GM19372 (cell line): ENCODE measurements around the gene ZEB2.
A peak's percentile ranks its signal among the peaks of the same experiment; 100 is the strongest.

Source experiments
- ATAC-seq: cut with Tn5 transposase; IDR thresholded peaks from one replicate; pipeline ENCODE4 v1.9.1; 2021; ENCODE audit warnings: mild to moderate bottlenecking, low read depth, moderate library complexity; ENCODE audit not compliant: unreplicated experiment

Gene ZEB2

GRCh38 chr2:144530596-144530995 is 10.7 kb upstream of the ZEB2 start:
- no peak for ATAC-seq

DNA sequence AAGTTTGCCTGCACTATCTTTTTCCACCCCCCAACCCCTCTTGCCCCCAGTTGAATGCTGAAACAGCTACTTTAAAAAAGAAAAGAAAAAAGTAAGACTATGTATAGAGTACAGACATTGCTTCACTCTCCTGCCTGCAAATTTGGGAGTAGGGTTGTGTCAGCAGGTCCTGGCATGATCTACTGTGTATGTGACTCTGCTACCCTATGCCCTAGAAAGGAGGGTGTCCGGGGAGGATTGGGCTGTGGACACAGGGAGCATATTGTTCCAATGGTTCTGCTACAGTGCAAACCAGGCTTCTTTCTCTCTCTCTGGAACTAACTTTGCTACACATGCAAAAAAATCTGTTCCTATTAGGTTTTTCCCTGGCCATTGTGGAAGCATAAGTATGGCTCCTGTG is 9.9 kb upstream of the ZEB2 start:
- ATAC-seq = no peak

DNA sequence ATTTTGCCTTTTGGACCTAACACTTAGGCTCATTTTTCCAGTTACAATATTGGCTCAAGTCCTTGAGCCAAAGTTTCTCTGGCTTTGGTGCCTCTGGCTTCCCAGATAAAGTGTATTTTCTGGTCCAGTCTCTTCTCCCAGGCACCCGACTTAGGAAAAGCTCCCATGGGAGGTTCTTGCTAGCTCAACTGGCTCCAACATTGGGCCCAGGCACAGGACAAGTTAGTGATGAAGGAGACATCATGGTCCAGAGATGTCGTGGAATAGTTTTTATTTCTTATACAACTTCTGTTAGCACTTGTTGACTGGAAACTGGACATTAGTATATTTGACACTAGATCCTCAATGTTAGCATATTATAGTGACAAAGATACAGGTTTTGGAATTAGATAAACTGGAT is 8.2 kb upstream of the ZEB2 start:
- ATAC-seq = no peak

GRCh38 chr2:144526831-144527230 is 6.9 kb upstream of the ZEB2 start:
- ATAC-seq = no peak

DNA sequence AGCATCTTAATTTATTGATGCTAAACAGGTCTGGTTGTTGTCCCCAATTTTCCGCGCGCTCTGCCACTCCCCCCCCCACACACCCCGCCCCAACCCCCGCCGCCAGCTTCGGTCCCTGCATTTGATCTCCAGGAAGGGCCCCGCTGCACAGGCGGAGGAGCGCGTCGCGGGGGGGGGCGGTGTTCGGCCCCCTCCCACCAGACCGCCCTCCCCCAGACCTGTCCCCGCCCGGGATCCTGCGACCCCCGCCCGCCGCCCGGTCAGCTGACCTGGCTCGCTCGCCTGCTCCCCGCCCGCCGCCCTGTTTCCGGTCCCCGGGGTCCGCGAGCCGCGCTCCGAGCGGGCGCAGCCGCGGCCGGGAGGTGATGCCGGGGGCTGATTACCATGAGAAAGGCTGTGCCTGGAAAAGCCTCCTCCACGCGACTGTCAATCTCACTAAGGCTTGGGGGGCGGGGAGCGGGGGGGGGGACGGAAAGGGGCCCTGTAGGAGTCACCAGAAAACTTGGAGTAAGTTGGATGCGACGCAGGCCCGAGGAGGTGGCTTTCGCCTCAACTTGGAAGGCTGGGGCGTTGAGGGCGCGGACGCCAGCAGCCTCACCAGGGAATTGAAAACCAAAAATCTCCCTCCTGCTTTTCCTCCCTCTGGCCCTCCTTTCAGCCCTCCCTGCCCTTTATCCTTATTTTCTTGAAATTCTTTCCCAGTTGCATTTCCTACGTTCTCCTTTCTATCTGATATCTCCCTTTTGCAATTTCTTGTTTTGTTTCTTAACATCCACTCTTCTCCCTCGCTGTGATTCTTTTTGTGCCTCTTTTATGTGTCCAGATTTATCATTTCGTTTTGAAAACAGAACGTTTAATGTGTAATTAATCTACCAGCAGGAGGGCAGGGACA is 4.4 kb upstream of the ZEB2 start:
- ATAC-seq = no peak

DNA sequence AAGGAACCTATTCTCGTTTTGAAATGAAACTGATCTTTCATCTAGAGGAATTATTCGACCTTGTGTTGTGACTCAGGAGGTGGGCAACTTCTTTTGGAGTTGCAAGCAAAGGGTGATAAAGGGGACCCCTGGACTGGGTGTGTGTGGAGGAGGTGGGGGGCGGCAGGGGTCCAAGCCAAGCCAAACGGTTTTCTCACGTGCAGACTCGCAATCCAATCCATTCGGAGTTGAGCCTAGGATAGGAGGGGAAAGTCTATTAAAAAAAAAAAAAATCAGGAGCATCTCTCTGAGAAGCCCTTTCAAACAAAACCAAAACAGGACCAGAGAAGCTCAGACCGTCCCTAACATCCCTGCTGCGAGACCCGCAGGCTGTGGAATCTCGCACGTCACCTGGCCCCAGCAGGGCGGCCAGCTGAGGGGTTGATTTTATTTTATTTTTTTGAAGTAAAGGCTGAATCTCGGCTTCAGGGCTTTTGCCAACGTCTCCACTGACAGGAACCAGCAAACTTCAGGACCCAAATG is 3.7 kb upstream of the ZEB2 start:
- no peak for ATAC-seq

DNA sequence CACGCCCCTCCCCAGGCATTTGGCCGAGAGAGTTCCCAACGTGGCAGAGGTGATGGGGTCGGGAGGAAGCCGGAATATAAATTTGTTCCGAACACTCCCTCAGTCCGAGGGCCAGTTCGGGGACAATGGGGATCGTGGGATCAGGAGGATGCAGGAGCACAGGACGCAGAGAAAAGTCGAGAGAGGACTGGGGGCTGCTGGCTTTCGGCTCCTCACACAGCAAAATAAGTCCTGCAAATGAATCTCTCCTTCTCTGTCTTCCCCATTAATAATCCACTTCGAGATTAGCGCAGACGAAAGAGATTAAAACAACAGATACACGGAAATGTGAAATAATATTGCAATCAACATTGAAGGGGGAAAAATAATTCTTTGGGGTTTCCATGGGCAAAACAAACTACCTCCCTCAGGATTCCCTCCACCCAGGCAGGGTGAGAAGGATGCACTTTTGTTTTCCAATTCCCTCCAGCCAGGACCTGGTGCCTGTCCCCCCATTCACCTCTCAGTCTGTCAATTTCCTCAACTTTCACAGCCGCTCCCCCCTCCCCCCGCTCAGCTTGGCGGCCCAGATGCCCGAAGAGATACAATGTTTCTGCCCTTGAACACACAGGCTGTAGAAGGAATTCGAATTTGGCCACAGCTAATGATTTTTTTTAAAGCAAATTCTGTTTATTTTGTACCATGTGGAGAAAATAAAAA is 3.1 kb upstream of the ZEB2 start:
- ATAC-seq = no peak

DNA sequence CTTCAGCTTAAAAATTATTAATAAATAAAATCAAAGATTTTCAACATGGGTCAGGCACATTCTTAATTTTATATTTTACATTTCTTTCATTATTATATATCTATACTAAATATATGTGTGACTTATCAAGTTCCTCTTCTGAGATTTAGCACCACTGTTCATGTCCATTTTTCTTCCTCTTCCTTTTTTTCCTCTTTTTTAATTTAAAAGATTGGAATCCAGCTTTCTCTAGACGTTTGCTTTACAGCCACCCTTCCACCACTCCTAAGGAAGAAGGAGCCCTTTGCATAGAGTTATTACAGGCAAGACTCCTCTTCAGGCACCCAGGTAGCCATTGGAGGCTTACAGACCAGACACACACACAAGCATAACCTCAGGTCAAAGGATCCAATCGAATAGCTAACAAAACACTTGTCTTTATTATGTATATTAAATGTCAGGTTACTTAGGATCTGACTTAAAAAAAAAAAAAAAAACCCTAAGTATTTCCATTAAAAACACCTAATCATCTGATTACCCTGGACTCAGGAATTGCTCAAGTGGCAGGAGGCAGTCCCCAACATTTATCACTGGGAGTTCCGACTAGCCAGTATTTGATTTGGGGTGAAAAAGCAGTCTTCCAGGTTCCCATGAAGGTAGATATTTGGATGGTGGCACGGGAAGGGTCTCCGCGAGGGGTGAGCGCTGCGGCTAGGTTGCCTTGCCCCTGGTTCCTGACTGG is 2.4 kb upstream of the ZEB2 start:
- no peak for ATAC-seq

GRCh38 chr2:144521686-144522085 is 1.8 kb upstream of the ZEB2 start:
- no peak for ATAC-seq

DNA sequence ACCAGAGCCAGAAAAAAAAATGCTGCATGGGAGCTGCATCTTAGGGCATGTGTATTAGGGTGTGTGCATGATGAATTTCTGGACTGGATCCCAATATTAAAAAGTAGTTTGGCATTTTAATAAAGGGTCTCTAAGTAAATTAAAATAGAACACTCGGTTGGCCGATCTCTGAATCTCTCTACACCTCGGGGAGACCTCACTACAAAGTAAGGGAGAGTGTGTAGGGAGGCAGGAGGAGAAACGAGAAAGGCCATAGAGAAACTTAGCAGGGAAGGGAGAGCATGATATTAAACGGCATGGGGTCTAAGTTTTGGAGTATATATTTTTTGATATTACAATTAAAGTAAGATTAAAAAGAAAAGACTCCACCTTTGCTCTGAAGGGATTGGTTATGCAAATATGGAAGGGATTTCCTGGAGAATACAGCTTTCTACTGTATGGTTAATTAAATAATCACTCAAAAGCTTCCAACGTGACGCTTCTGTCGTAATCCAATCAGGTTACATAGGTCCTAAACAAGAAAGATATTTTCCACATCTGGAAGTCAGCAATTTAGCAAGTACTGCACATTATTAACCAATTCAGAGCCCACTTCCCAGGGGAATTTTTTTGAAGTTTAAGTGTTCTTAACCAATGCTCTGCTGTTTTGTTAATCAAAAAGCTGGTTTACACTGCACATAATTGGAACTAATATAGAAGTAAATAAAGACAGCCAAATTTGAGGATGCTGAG is 1.0 kb upstream of the ZEB2 start:
- no peak for ATAC-seq

DNA sequence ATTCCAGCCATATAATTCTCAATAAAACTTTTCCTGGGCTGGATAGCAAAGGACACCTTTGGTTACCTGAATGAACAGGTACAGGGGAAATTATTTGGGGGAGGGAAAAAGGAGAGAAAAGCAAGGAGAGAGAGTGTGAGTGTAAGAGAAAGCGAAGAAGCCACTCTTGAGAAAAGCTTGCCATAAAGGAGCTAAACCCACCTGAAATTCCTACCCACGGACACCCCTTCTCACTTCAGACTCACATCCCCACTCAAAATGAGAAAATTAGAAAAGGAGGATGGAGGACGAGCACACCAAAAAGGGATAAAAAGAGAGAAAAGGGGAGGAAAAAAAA is 354 bp downstream of the ZEB2 start:
- no peak for ATAC-seq

GRCh38 chr2:144518748-144519596 is 947 bp downstream of the ZEB2 start:
- ATAC-seq = no peak

DNA sequence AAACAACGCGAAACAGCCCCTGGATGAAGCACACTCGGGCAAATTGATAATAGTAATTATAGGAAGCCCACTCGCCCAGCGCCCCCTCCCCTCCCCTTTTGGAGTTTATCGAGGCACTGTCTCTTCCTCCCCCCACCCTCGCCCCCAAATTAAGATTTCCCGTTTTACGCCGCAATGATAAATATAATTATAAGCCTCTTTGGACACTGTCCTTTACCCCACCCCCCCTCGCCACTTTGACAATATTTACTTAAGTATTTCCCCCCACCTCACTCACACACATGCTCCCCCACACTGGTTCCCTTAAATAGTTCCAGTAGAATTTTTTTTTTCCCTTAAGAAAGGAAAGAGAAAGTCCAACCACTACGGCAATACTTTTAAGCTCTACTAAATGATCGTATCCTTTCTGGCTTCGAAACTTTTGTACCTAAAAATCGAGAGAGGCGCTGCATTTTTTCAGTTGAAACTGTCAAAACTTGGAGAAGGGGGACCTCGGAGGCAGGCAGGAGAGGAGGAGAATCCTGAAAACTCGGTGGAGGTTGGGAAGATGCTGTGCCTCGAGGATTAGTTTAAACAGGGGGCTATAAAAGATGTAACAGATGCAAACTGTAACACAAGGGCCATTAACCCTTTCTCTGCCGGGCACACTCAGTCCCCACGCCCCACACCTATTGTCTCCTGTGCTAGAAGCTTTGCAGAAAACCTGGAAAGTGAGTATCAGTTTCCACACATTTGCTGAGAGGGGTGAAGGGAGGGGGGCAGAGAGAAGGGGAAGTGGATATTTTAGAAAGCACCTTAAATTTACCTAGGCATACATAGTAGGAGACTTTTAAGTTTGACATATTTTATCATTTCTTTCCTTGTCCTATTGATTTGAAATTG is 1.8 kb downstream of the ZEB2 start:
- no peak for ATAC-seq

GRCh38 chr2:144516981-144517865 is 2.7 kb downstream of the ZEB2 start:
- peak; percentile 49 for ATAC-seq

GRCh38 chr2:144516411-144516980 is 3.4 kb downstream of the ZEB2 start:
- peak; percentile 13 for ATAC-seq

DNA sequence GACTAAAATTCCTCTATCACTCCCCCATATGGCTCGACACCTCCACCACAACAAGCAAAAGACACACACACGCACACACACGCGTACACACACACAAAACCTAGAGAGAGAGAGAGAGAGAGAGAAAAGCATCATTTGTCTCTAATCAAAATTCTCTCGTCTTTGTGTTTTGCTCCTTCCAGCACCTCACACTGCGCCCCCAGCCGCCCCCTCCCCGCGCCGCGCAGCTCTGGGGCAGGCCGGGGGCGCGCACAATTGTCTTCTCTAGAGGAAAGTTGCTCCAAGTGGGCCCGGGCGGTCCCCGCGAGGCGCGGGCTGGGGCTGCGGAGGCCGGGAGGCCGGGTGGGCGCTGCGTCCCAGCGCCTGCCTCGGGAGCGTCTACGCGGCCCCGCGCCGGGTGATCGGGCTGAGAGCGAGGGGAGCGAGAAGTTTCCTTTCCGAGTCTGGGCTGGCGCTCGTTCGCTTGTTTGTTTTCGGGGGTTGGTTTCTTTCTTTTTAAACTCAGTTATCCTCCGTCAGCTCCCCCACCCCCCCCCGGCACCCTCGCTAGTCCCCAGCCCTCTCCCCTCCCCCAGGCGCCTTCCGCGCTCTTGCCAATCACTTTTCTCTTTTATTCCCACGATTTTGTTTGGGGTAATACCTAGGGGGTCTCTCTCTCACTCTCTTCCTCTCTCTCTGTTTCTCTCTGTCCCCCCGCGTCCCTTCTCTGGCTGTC is 4.1 kb downstream of the ZEB2 start:
- ATAC-seq = no peak
